ENCODE measurements around the gene CARD9.

DNA sequence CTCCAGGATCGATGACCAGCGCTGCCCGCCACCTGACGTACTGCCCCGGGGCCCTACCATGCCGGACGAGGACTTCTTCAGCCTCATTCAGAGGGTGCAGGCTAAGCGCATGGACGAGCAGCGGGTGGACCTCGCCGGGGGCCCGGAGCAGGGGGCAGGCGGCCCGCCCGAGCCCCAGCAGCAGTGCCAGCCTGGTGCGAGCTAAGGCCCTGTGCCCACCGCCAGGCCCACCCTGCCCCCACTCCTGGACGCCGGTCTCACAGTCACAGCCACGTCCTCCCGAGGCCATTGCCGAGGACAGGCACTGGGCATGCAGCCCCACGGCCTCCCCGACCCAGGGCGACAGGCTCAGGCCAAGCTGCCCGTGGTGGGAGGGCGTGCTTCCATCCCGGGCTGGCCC lies 15.5 kb downstream of the CARD9 start:
- TF ChIP-seq POLR2A (IDR thresholded peaks at IDR 0.05) (no peak), CTCF (IDR thresholded peaks at IDR 0.05) (no peak)
